GM18517 (cell line): ENCODE data around the gene MZT2B.
"Not testable (repeated sequence)": the region's sequence is repeated elsewhere in the genome, so short reads cannot be mapped to it uniquely, and the experiment has no call there.

ENCODE experiments used
- ATAC-seq: cut with Tn5 transposase; IDR thresholded peaks from one replicate; pipeline ENCODE4 v1.9.1; 2021; ENCODE audit warnings: mild to moderate bottlenecking, moderate library complexity; ENCODE audit not compliant: unreplicated experiment

MZT2B gene

GRCh38 chr2:130181880-130182682, at the start of gene MZT2B:
TSS of gene MZT2B (plus strand) at chr2:130182262. CDS start at chr2:130182283, 21 bp downstream.
- peak; percentile 86 for ATAC-seq

GRCh38 chr2:130135692-130136541, 46.1 kb upstream of the MZT2B start:
- ATAC-seq, result no peak

- not testable (repeated sequence) for ATAC-seq
Measured at GRCh38 chr2:130136546-130136945, 45.5 kb upstream of the MZT2B start.

- not testable (repeated sequence) for ATAC-seq
Measured at GRCh38 chr2:130137118-130137517, 44.9 kb upstream of the MZT2B start.

- ATAC-seq, result not testable (repeated sequence)
Measured at GRCh38 chr2:130138326-130138725, 43.7 kb upstream of the MZT2B start.

GRCh38 chr2:130138841-130139251, 43.2 kb upstream of the MZT2B start:
- not testable (repeated sequence) for ATAC-seq

GRCh38 chr2:130139331-130140280, 42.5 kb upstream of the MZT2B start:
- ATAC-seq, result not testable (repeated sequence)

GRCh38 chr2:130140516-130140915, 41.5 kb upstream of the MZT2B start:
- not testable (repeated sequence) for ATAC-seq

GRCh38 chr2:130141002-130141401, 41.1 kb upstream of the MZT2B start:
- not testable (repeated sequence) for ATAC-seq

- not testable (repeated sequence) for ATAC-seq
Measured at GRCh38 chr2:130141645-130142370, 40.3 kb upstream of the MZT2B start.

- ATAC-seq, result not testable (repeated sequence)
Measured at GRCh38 chr2:130142396-130143265, 39.4 kb upstream of the MZT2B start.

- ATAC-seq, result not testable (repeated sequence)
Measured at GRCh38 chr2:130143266-130144039, 38.6 kb upstream of the MZT2B start.

- ATAC-seq, result peak; percentile 77
Measured at GRCh38 chr2:130145006-130145414, 37.1 kb upstream of the MZT2B start, which contains the start of gene CCDC74B. TSS of gene CCDC74B (minus strand) at chr2:130145112. CDS start at chr2:130144996, 116 bp downstream.

GRCh38 chr2:130148515-130148914, 33.5 kb upstream of the MZT2B start:
- ATAC-seq, result not testable (repeated sequence)

GRCh38 chr2:130150181-130151144, 31.6 kb upstream of the MZT2B start:
- ATAC-seq, result no peak

GRCh38 chr2:130151145-130151512, 30.9 kb upstream of the MZT2B start:
- ATAC-seq, result not testable (repeated sequence)
